ENCODE measurements around the gene SLIT3. TPM values are rescaled to one million over a fixed set of nuclear protein-coding genes. Genes with fewer than 3 reads are reported as not detected.

Gene SLIT3
- polyA plus RNA-seq, 1 of the 3 experiments (the other 2 are of a cell fraction): 119 TPM

- TF ChIP-seq CTCF (IDR thresholded peaks at IDR 0.05) (no peak), FOXM1 (IDR thresholded peaks at IDR 0.05; ENCODE audit: low read depth) (no peak), TAF1 (IDR thresholded peaks at IDR 0.05; ENCODE audit: borderline replicate concordance, low read depth, low read length) (no peak)
Observed at GRCh38 chr5:169192536-169192935, 108.4 kb downstream of the SLIT3 start (continued).

- no peaks in the 10 kb centered on the region for H3K27me3 ChIP-seq (ENCODE audit: insufficient read depth)
Observed at GRCh38 chr5:169190849-169191248, 110.1 kb downstream of the SLIT3 start.

GRCh38 chr5:169185626-169186025, 115.3 kb downstream of the SLIT3 start:
- Histone ChIP-seq H2AFZ (ENCODE audit: low read depth) (no peak overlapping the region), H3K9me3 (no peaks in the 10 kb centered on the region), H4K20me1 (ENCODE audit: insufficient read depth) (no peaks in the 10 kb centered on the region; the same call in 1 of the 2 replicates), H3K9ac (no peak overlapping the region), H3K36me3 (replicated peaks in 1 of 2; ENCODE audit: control insufficient read depth in 1 of 2, insufficient read depth in 2 of 2, low read length in 1 of 2) (no peaks in the 10 kb centered on the region), H3K79me2 (ENCODE audit: insufficient read depth) (peaks cover 12% of the 10 kb centered on the region), H3K9me2 (no peaks in the 10 kb centered on the region), H3F3A (replicated peaks; ENCODE audit: insufficient read depth) (peaks cover 12% of the 10 kb centered on the region), H3K27me3 (ENCODE audit: insufficient read depth) (no peaks in the 10 kb centered on the region), H3K4me1 (ENCODE audit: control insufficient read depth in 1 of 2, insufficient read depth in 2 of 2, low read depth in 1 of 2, low read length in 1 of 2) (peaks cover 4 to 8% of the 10 kb centered on the region in 2 experiments; a peak in 3 of 4 replicates), H3K4me2 (no peak overlapping the region), H3K4me3 (ENCODE audit: low read depth in 2 of 2, low read length in 1 of 2) (no peak overlapping the region), H3K27ac (ENCODE audit: low read depth in 2 of 2, low read length in 1 of 2) (peak overlapping the region in 1 of 2 experiments; percentile 18; a peak in 1 of 4 replicates)
- ChIA-PET POLR2A (no interaction called here), CTCF (interaction anchor here (2.3 kb wide), 1 partner anchor 8 kb away, joined by 6 read pairs; no protein-coding TSS in a partner anchor)
- DNase-seq: no peak
- no peak for TF ChIP-seq MEF2A (IDR thresholded peaks at IDR 0.05; ENCODE audit: borderline replicate concordance, low read depth)
- TF ChIP-seq JUND (IDR thresholded peaks at IDR 0.05): no peak
- TF ChIP-seq MAX (IDR thresholded peaks at IDR 0.05; ENCODE audit: low read depth): no peak
- no peak for TF ChIP-seq YY1 (IDR thresholded peaks at IDR 0.05; ENCODE audit: low read depth)
- WGBS (ENCODE audit: low lambda C conversion rate): 82% methylated on average over 3 of the region's 3 CpGs

More at GRCh38 chr5:169190849-169191248, 110.1 kb downstream of the SLIT3 start:
- Histone ChIP-seq H4K20me1 (ENCODE audit: insufficient read depth) (peaks cover 4% of the 10 kb centered on the region), H3K9ac (no peak overlapping the region), H3K4me1 (ENCODE audit: control insufficient read depth in 1 of 2, insufficient read depth in 2 of 2, low read depth in 1 of 2, low read length in 1 of 2) (peaks cover 0 to 2% of the 10 kb centered on the region in 2 experiments; a peak in 1 of 4 replicates), H3K4me2 (no peak overlapping the region), H3K36me3 (replicated peaks in 1 of 2; ENCODE audit: control insufficient read depth in 1 of 2, insufficient read depth in 2 of 2, low read length in 1 of 2) (peaks cover 8 to 19% of the 10 kb centered on the region in 2 experiments), H3K9me3 (no peaks in the 10 kb centered on the region), H3K9me2 (no peaks in the 10 kb centered on the region), H3K4me3 (ENCODE audit: low read depth in 2 of 2, low read length in 1 of 2) (no peak overlapping the region), H3K79me2 (ENCODE audit: insufficient read depth) (no peaks in the 10 kb centered on the region; the same call in 1 of the 2 replicates), H2AFZ (ENCODE audit: low read depth) (no peak overlapping the region), H3K27ac (ENCODE audit: low read depth in 2 of 2, low read length in 1 of 2) (no peak overlapping the region), H3F3A (replicated peaks; ENCODE audit: insufficient read depth) (no peaks in the 10 kb centered on the region)
- ChIA-PET POLR2A (interaction anchor here (1.3 kb wide), 1 partner anchor 10 kb away, joined by 5 read pairs; no protein-coding TSS in a partner anchor), CTCF (interaction anchor here (1.2 to 1.5 kb wide), 3 partner anchors 10 to 76 kb away, joined by 3 to 8 read pairs (median 3); no protein-coding TSS in a partner anchor)
- no peak for DNase-seq
- 100% methylated on average over 1 of the region's 1 CpG for WGBS (ENCODE audit: low lambda C conversion rate)
- TF ChIP-seq PBX3 (IDR thresholded peaks at IDR 0.05): 0 out of 2 replicates have a peak, but pooled peaks have one; percentile 13
- no peak for TF ChIP-seq SMC3 (IDR thresholded peaks at IDR 0.05; ENCODE audit: low read depth, low read length)
- TF ChIP-seq NFIC (IDR thresholded peaks at IDR 0.05; ENCODE audit: borderline replicate concordance): peak; percentile 52; the same call in 1 of the 2 replicates
- TF ChIP-seq GATA2 (CRISPR knock-in tag; IDR thresholded peaks at IDR 0.05): no peak

Data from SK-N-SH (cell line).